ENCODE results near the gene PREX1.

GRCh38 chr20:48797275-48797825 lies 30.4 kb downstream of the PREX1 start:
- TF ChIP-seq POLR2AphosphoS5 (IDR thresholded peaks at IDR 0.05) (no peak), POLR2A (IDR thresholded peaks at IDR 0.05) (no peak), CTCF (IDR thresholded peaks at IDR 0.05) (no peak)
